Endothelial cell of umbilical vein (primary cell): Measurements from ENCODE around the gene GCM1. TPM values are rescaled to one million over a fixed set of nuclear protein-coding genes. Genes with fewer than 3 reads are reported as not detected.

Experiments used
- BruUV-seq: library from RNA; stranded (reverse); fragments of 400-500 nt; replicated peaks from 2 replicates; lab custom pipeline; 2021; lab: Mats Ljungman, UMichigan
- CTCF ChIA-PET: fragments of 300-600, 350-600 bp; sonication (Branson Sonifier 250); formaldehyde crosslinking; loops from one replicate; lab custom pipeline; 2021; ENCODE audit warnings: antibody characterized with exemption, inconsistent platforms; lab: Charles Lee
- POLR2A ChIA-PET: fragments of 300-600, 350-600 bp; sonication (Branson Sonifier 250); formaldehyde crosslinking; loops from one replicate; lab custom pipeline; 2021; ENCODE audit warnings: antibody characterized with exemption, inconsistent platforms; lab: Charles Lee
- DNase-seq: peaks from one replicate; pipeline ENCODE4 v3.0.0-alpha.2; 2011; ENCODE audit warnings: low read depth, low spot score
- FAIRE-seq: peaks from 2 replicates; lab custom pipeline; 2011; peaks lifted over from hg19 to GRCh38; lab: Jason Lieb, UNC
- H2AFZ ChIP-seq: 2 replicates; pipeline ENCODE4 v1.6.0; 2012; ENCODE audit warnings: low read depth, low read length, control low read depth, inconsistent platforms
- H3K27ac ChIP-seq: 2 replicates; pipeline ENCODE4 v1.5.1; 2011; ENCODE audit warnings: low read depth, mild to moderate bottlenecking, control low read depth, low read length, moderate library complexity; ENCODE audit not compliant: insufficient read depth
- H3K27me3 ChIP-seq, 2 experiments: 2 replicates each; pipeline versions ENCODE4 v1.6.0 to v1.6.1; 2011; ENCODE audit warnings: low read length in 2 of 2, mixed read lengths in 1 of 2; ENCODE audit not compliant: control insufficient read depth in 2 of 2, insufficient read depth in 2 of 2
- H3K36me3 ChIP-seq, 2 experiments: 2 replicates in 1 of 2; 3 replicates in 1 of 2; pipeline ENCODE4 v1.5.1; 2011; ENCODE audit warnings: low read length in 2 of 2, mild to moderate bottlenecking in 1 of 2, moderate library complexity in 1 of 2; ENCODE audit not compliant: control insufficient read depth in 2 of 2, insufficient read depth in 2 of 2; ENCODE audit errors: extremely low read depth in 1 of 2
- H3K4me1 ChIP-seq: 3 replicates; pipeline ENCODE4 v1.5.1; 2011; ENCODE audit warnings: mild to moderate bottlenecking, low read length; ENCODE audit not compliant: control insufficient read depth, insufficient read depth; ENCODE audit errors: extremely low read depth
- H3K4me2 ChIP-seq: 2 replicates; pipeline ENCODE4 v1.6.1; 2011; ENCODE audit warnings: low read length, control low read depth, mixed read lengths; ENCODE audit not compliant: insufficient read depth
- H3K4me3 ChIP-seq, 3 experiments: fragments of 200-600 bp in 1 of 3; sonication (generic), shearing (Covaris generic) in 1 of 3; replicated peaks in 1 of 3; 2 replicates each; pipeline ENCODE4 v1.5.1; 2011 to 2016; ENCODE audit warnings: control low read depth in 3 of 3, low read length in 3 of 3, mild to moderate bottlenecking in 2 of 3, inconsistent platforms in 1 of 3, low read depth in 1 of 3, moderate library complexity in 1 of 3; ENCODE audit not compliant: insufficient read depth in 1 of 3
- H3K79me2 ChIP-seq: 2 replicates; pipeline ENCODE4 v1.6.0; 2012; ENCODE audit warnings: low read length, inconsistent platforms; ENCODE audit not compliant: control insufficient read depth, insufficient read depth
- H3K9ac ChIP-seq: replicated peaks from 2 replicates; pipeline ENCODE3; 2011; ENCODE audit warnings: low read length, control low read depth; ENCODE audit not compliant: insufficient read depth; ENCODE audit errors: extremely low read depth
- H3K9me1 ChIP-seq: replicated peaks from 3 replicates; pipeline ENCODE4 v1.6.0; 2011; ENCODE audit warnings: mild to moderate bottlenecking, low read length; ENCODE audit not compliant: control insufficient read depth, insufficient read depth; ENCODE audit errors: extremely low read depth
- H3K9me3 ChIP-seq: replicated peaks from 2 replicates; pipeline ENCODE4 v1.5.1; 2012; ENCODE audit warnings: low read length, inconsistent platforms; ENCODE audit not compliant: control insufficient read depth, insufficient read depth
- H4K20me1 ChIP-seq: replicated peaks from 2 replicates; pipeline ENCODE3; 2011; ENCODE audit warnings: mild to moderate bottlenecking, low read length; ENCODE audit not compliant: control insufficient read depth, insufficient read depth; ENCODE audit errors: extremely low read depth
- EZH2 ChIP-seq: IDR thresholded peaks from 2 replicates; pipeline ENCODE4 v1.6.1; 2012; ENCODE audit warnings: borderline replicate concordance, low read depth, mild to moderate bottlenecking, moderate library complexity, low read length, inconsistent platforms; ENCODE audit not compliant: severe bottlenecking
- FOS ChIP-seq: IDR thresholded peaks from 2 replicates; pipeline ENCODE4 v1.6.1; 2011; ENCODE audit warnings: mild to moderate bottlenecking, low read length, moderate library complexity, borderline replicate concordance; ENCODE audit not compliant: insufficient read depth
- GATA2 ChIP-seq: IDR thresholded peaks from 2 replicates; pipeline ENCODE4 v1.7.0; 2011; ENCODE audit warnings: low read depth, mild to moderate bottlenecking, moderate library complexity, mixed read lengths, low read length; ENCODE audit not compliant: insufficient read length, insufficient read depth
- JUN ChIP-seq: IDR thresholded peaks from 2 replicates; pipeline ENCODE4 v1.6.1; 2011; ENCODE audit warnings: borderline replicate concordance, low read depth; ENCODE audit not compliant: insufficient read length, insufficient read depth
- MYC ChIP-seq: IDR thresholded peaks from one replicate; pipeline ENCODE4 v1.6.1; 2011; ENCODE audit warnings: mild to moderate bottlenecking, low read depth, low read length
- POLR2A ChIP-seq: IDR thresholded peaks from 2 replicates; pipeline ENCODE4 v1.6.1; 2012; ENCODE audit warnings: low read depth, mild to moderate bottlenecking, control low read depth, low read length
- POLR2AphosphoS5 ChIP-seq: IDR thresholded peaks from 2 replicates; pipeline ENCODE4 v1.6.1; 2012; ENCODE audit warnings: low read depth, mild to moderate bottlenecking, control low read depth, low read length, moderate library complexity; ENCODE audit not compliant: insufficient read depth
- dilution Hi-C: fragments of 300-500 bp; cut with MboI; formaldehyde crosslinking; loops from one replicate; pipeline ENCODE4 v1.15.0; 2019; ENCODE audit warnings: low sequenced_read_pairs; ENCODE audit not compliant: extremely low pct_ligation_motif_present
- intact Hi-C: fragments of 100-400 bp; cut with micrococcal nuclease; formaldehyde crosslinking; loops from one replicate; pipeline ENCODE4 v1.10.0; 2022
- polyA plus RNA-seq, 4 experiments: library from polyadenylated mRNA; depleted of rRNA in 3 of 4; stranded (reverse) in 3 of 4; unstranded in 1 of 4; fragments of >200 nt; gene quantifications; 2 replicates each; pipeline versions ENCODE4 v1.2.1 to v1.2.3, GENCODE V29; 2011 to 2012; ENCODE audit warnings: missing spikeins in 1 of 4
- total RNA-seq: library from RNA; stranded (reverse); gene quantifications from 2 replicates; pipeline ENCODE4 v1.2.3, GENCODE V29; 2021
- TF ChIP-seq, protein P1 (sequence below), 2 donors: IDR thresholded peaks; 1 replicate in 1 of 2; 2 replicates in 1 of 2; pipeline ENCODE4 v1.5.1; 2011; ENCODE audit warnings: low read length in 2 of 2, mild to moderate bottlenecking in 2 of 2, moderate library complexity in 2 of 2, control low read depth in 1 of 2, inconsistent platforms in 1 of 2, low read depth in 1 of 2; ENCODE audit not compliant: insufficient read depth in 1 of 2; ENCODE audit errors: extremely low read depth in 1 of 2
- TF ChIP-seq, protein P2 (sequence below): IDR thresholded peaks from 2 replicates; pipeline ENCODE4 v1.6.1; 2011; ENCODE audit not compliant: insufficient read depth, insufficient read length

The GCM1 gene
- total and polyA plus RNA-seq, 2 donors (not counting 3 experiments of a cell fraction or from before 2014, with no cell fraction given) = not detected

DNA sequence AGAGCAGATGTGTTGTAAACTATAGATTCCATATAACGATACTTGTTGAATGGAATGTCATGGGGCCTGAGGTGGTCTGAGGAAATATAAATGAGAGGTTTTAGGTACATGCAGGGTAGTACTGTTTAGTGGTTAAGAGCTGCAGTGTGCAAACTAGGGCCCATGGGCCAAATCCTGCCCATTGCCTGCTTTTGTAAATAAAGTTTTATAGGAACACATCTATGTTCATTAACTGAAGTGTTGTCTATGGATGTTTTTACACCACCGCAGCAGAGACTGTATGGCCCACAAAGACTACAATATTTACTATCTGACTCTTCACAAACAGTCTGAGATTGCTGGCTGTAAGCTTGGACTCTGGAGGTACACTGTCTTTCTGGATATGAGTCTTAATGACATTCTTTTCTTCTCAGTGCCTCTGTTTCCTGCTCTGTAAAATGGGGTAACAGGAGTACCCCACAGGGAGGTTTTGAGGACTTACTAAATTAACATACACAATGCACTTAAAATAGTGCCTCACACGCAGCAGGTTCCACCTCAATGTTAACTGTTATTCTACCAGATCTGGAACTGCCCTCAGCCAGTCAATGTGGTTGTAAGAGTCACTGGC is 12.5 kb downstream of the GCM1 start:
- no peaks in the 10 kb centered on the region for H3K36me3 ChIP-seq
- ChIA-PET POLR2A (no interaction called here), CTCF (no interaction called here)
- no peaks in the 10 kb centered on the region for H3K9me3 ChIP-seq
- dilution Hi-C loops = no loop called here
- H3K27ac ChIP-seq = no peak overlapping the region
- H3K9ac ChIP-seq = no peak overlapping the region
- H3K9me1 ChIP-seq = no peaks in the 10 kb centered on the region
- no peaks in the 10 kb centered on the region for H3K4me1 ChIP-seq
- TF ChIP-seq FOS (no peak), GATA2 (no peak), EZH2 (no peak), MYC (no peak), POLR2A (no peak), JUN (no peak), POLR2AphosphoS5 (no peak)
- TF ChIP-seq, protein P1, sequence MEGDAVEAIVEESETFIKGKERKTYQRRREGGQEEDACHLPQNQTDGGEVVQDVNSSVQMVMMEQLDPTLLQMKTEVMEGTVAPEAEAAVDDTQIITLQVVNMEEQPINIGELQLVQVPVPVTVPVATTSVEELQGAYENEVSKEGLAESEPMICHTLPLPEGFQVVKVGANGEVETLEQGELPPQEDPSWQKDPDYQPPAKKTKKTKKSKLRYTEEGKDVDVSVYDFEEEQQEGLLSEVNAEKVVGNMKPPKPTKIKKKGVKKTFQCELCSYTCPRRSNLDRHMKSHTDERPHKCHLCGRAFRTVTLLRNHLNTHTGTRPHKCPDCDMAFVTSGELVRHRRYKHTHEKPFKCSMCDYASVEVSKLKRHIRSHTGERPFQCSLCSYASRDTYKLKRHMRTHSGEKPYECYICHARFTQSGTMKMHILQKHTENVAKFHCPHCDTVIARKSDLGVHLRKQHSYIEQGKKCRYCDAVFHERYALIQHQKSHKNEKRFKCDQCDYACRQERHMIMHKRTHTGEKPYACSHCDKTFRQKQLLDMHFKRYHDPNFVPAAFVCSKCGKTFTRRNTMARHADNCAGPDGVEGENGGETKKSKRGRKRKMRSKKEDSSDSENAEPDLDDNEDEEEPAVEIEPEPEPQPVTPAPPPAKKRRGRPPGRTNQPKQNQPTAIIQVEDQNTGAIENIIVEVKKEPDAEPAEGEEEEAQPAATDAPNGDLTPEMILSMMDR (IDR thresholded peaks at IDR 0.05; ENCODE audit: extremely low read depth in 1 of 2, insufficient read depth in 1 of 2, low read depth in 1 of 2, low read length in 2 of 2) = no peak
- TF ChIP-seq, protein P2, sequence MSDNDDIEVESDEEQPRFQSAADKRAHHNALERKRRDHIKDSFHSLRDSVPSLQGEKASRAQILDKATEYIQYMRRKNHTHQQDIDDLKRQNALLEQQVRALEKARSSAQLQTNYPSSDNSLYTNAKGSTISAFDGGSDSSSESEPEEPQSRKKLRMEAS = no peak
- H2AFZ ChIP-seq = no peak overlapping the region
- H3K4me3 ChIP-seq = no peak overlapping the region
- no peak for DNase-seq
- intact Hi-C loops = no loop called here
- no peak for FAIRE-seq
- H3K4me2 ChIP-seq = no peak overlapping the region
- no TSS peak for BruUV-seq
- H3K27me3 ChIP-seq = peaks cover 0 to 1% of the 10 kb centered on the region in 2 experiments
- H4K20me1 ChIP-seq = no peaks in the 10 kb centered on the region
- no peaks in the 10 kb centered on the region for H3K79me2 ChIP-seq
